HepG2 (cell line): ENCODE data around the gene PDE3B. TPM values are rescaled to one million over a fixed set of nuclear protein-coding genes. Genes with fewer than 3 reads are reported as not detected.

Source experiments
- ATAC-seq: fragments of 200-7000 bp; cut with Tn5 transposase; 3 replicates; pipeline ENCODE4 v1.9.1; 2020; ENCODE audit warnings: mild to moderate bottlenecking, moderate library complexity
- BruUV-seq: library from RNA; stranded (reverse); fragments of 400-500 nt; replicated peaks from 2 replicates; lab custom pipeline; 2021; lab: Mats Ljungman, UMichigan
- CTCF ChIA-PET: fragments of 300-600 bp; formaldehyde crosslinking; extraction: SDS; loops from one replicate; lab custom pipeline; 2021; ENCODE audit warnings: low total read pairs, inconsistent platforms, low intra/inter-chr PET ratio; lab: Yijun Ruan, JAX
- POLR2A ChIA-PET: fragments of 350-600 bp; sonication (Branson Sonifier 250); formaldehyde crosslinking; loops from one replicate; lab custom pipeline; 2020; ENCODE audit warnings: antibody characterized with exemption, inconsistent platforms; lab: Yijun Ruan, JAX
- DNase-seq: peaks from one replicate; pipeline ENCODE4 v3.0.0-alpha.2; 2015; ENCODE audit warnings: low spot score
- FAIRE-seq: peaks from 3 replicates; lab custom pipeline; 2011; peaks lifted over from hg19 to GRCh38; lab: Jason Lieb, UNC
- H2AFZ ChIP-seq: one replicate; pipeline ENCODE4 v1.6.1; 2011; ENCODE audit warnings: low read length, inconsistent platforms
- H3K27ac ChIP-seq: fragments of 300-600 bp; 3 replicates; pipeline ENCODE4 v1.8.0; 2011; ENCODE audit warnings: mixed run types, mild to moderate bottlenecking, mixed read lengths, low read length, inconsistent platforms; ENCODE audit not compliant: insufficient read depth; ENCODE audit errors: extremely low read length
- H3K27me3 ChIP-seq, 2 experiments: fragments of 200-600 bp in 1 of 2; 2 replicates in 1 of 2; 3 replicates in 1 of 2; pipeline versions ENCODE4 v1.6.0 to v1.8.0; 2011; ENCODE audit warnings: low read length in 2 of 2, mild to moderate bottlenecking in 2 of 2, moderate library complexity in 2 of 2, inconsistent platforms in 1 of 2; ENCODE audit not compliant: insufficient read depth in 2 of 2, control insufficient read depth in 1 of 2
- H3K36me3 ChIP-seq, 2 experiments: fragments of 200-600 bp in 1 of 2; replicated peaks in 1 of 2; 2 replicates in 1 of 2; 3 replicates in 1 of 2; pipeline versions ENCODE4 v1.5.1 to v1.8.0; 2011; ENCODE audit warnings: low read length in 2 of 2, inconsistent platforms in 1 of 2; ENCODE audit not compliant: insufficient read depth in 2 of 2, control insufficient read depth in 1 of 2
- H3K4me1 ChIP-seq: 2 replicates; pipeline ENCODE4 v1.5.1; 2012; ENCODE audit warnings: low read length, inconsistent platforms; ENCODE audit not compliant: insufficient read depth
- H3K4me2 ChIP-seq: 2 replicates; pipeline ENCODE4 v1.6.0; 2011; ENCODE audit warnings: low read depth, low read length, inconsistent platforms
- H3K4me3 ChIP-seq, 3 experiments: fragments of 200-600 bp in 1 of 3; sonication (generic), shearing (Covaris generic) in 1 of 3; replicated peaks in 1 of 3; 2 replicates each; pipeline ENCODE4 v1.5.1; 2011 to 2016; ENCODE audit warnings: low read length in 3 of 3, inconsistent platforms in 2 of 3, low read depth in 2 of 3, mild to moderate bottlenecking in 2 of 3, control low read depth in 1 of 3, mixed read lengths in 1 of 3; ENCODE audit not compliant: insufficient read depth in 1 of 3
- H3K79me2 ChIP-seq: one replicate; pipeline ENCODE4 v1.6.1; 2011; ENCODE audit warnings: low read length, inconsistent platforms; ENCODE audit not compliant: insufficient read depth
- H3K9ac ChIP-seq: 2 replicates; pipeline ENCODE4 v1.6.0; 2011; ENCODE audit warnings: mild to moderate bottlenecking, low read depth, low read length, inconsistent platforms; ENCODE audit not compliant: insufficient read depth
- H3K9me3 ChIP-seq: 2 replicates; pipeline ENCODE4 v1.5.1; 2012; ENCODE audit warnings: mild to moderate bottlenecking, low read length
- H4K20me1 ChIP-seq: 2 replicates; pipeline ENCODE4 v1.6.0; 2011; ENCODE audit warnings: inconsistent platforms, mild to moderate bottlenecking, low read length, moderate library complexity; ENCODE audit not compliant: insufficient read depth
- EHMT2 ChIP-seq: fragments of 200-600 bp; sonication (generic); IDR thresholded peaks from 2 replicates; pipeline ENCODE4 v1.7.0; 2017; ENCODE audit warnings: antibody characterized with exemption, low read depth, low read length, borderline replicate concordance
- EP300 ChIP-seq, 3 experiments: sonication (generic) in 1 of 3; formaldehyde crosslinking in 1 of 3; IDR thresholded peaks; 2 replicates each; pipeline versions ENCODE4 v1.5.1 to v1.6.1; 2011 to 2020; ENCODE audit warnings: low read depth in 2 of 3, low read length in 2 of 3, borderline replicate concordance in 1 of 3, improper control_type of control experiment in 1 of 3, mild to moderate bottlenecking in 1 of 3, missing genetic modification reagents in 1 of 3, moderate library complexity in 1 of 3
- SP2 ChIP-seq: sonication (generic); formaldehyde crosslinking; IDR thresholded peaks from 2 replicates; pipeline ENCODE4 v1.5.1; 2020; ENCODE audit warnings: mild to moderate bottlenecking, missing genetic modification reagents
- SP5 ChIP-seq: IDR thresholded peaks from 2 replicates; pipeline ENCODE4 v1.6.1; 2016; ENCODE audit warnings: low read depth, borderline replicate concordance
- ZNF776 ChIP-seq: sonication (generic); formaldehyde crosslinking; IDR thresholded peaks from 2 replicates; pipeline ENCODE4 v1.4.0; 2020; ENCODE audit warnings: mild to moderate bottlenecking, missing genetic modification reagents
- WGBS: methylation state at CpG from one replicate; pipeline ENCODE4 v1.1.6; 2017; ENCODE audit warnings: low lambda C conversion rate; 5-methylcytosine and 5-hydroxymethylcytosine counted together
- in situ Hi-C: cut with HindIII; loops from 2 replicates; pipeline ENCODE4 v1.10.0; 2017; ENCODE audit warnings: low pct_unique_long_range_greater_than_20kb; ENCODE audit not compliant: extremely low pct_ligation_motif_present
- intact Hi-C: fragments of 100-400 bp; cut with micrococcal nuclease; formaldehyde crosslinking; loops from one replicate; pipeline ENCODE4 v1.10.0; 2022; ENCODE audit not compliant: unreplicated experiment
- polyA plus RNA-seq, 8 experiments: library from polyadenylated mRNA; depleted of rRNA in 3 of 8; stranded (reverse) in 7 of 8; unstranded in 1 of 8; fragments of >200 nt; fragmentation: Illumina TruSeq in 4 of 8; extraction: Trizol in 4 of 8; gene quantifications; 2 replicates each; pipeline versions ENCODE4 v1.2.1 to v1.2.3, GENCODE V29; 2011 to 2016; ENCODE audit warnings: low read depth in 4 of 8, missing spikeins in 1 of 8, mixed read lengths in 1 of 8; ENCODE audit not compliant: insufficient read depth in 1 of 8
- total RNA-seq, 5 experiments: library from RNA; depleted of rRNA; stranded (reverse); fragments of >200 nt; fragmentation: Illumina TruSeq; extraction: Trizol; gene quantifications; 2 replicates each; pipeline ENCODE4 v1.2.3, GENCODE V29; 2016; ENCODE audit warnings: low read depth in 1 of 5
- TF ChIP-seq, protein P1 (sequence below): sonication (generic); formaldehyde crosslinking; IDR thresholded peaks from 2 replicates; pipeline ENCODE4 v1.5.0; 2020; ENCODE audit warnings: mild to moderate bottlenecking, missing genetic modification reagents

The PDE3B gene
- total and polyA plus RNA-seq, 2 of the 13 experiments (the other 11 are each of a cell fraction or from before 2014, with no cell fraction given) = 14.1 to 26.5 TPM

DNA sequence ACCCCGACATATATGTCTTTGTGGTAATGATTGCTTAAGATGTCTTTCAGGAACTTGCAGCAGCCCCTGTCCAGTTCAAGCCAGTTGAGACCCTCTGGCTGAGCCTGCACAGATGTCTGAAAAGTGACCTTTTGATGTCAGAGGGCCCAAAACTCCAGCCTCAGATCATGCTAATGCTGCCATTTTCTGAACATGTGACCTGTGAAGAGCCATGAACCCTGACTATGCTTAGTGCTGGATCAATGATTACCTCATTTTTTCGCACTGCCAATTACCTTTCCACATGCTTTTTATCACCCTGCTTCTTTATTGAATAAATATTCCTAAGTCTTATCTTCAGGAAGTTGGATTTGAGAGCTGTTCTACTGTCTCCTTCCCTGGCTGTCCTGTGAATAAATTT, 255.3 kb downstream of the PDE3B start:
- 0 out of 5 replicates have a peak, but pooled peaks cover 0 to 1% of the 10 kb centered on the region in 2 experiments for H3K27me3 ChIP-seq
- H4K20me1 ChIP-seq = no peaks in the 10 kb centered on the region
- ATAC-seq (no peak), FAIRE-seq (no peak), DNase-seq (no peak)
- H3K4me2 ChIP-seq = no peak overlapping the region
- no peaks in the 10 kb centered on the region for H3K9me3 ChIP-seq
- H3K9ac ChIP-seq = no peak overlapping the region
- CTCF ChIA-PET = no interaction called here
- H3K4me3 ChIP-seq = no peak overlapping the region
- no peaks in the 10 kb centered on the region for H3K4me1 ChIP-seq
- no peak overlapping the region for H3K27ac ChIP-seq
- intact Hi-C loops = no loop called here
- BruUV-seq = no TSS peak
- WGBS = 45% methylated on average over 2 of the region's 2 CpGs
- no peaks in the 10 kb centered on the region for H3K79me2 ChIP-seq
- TF ChIP-seq, protein P1, sequence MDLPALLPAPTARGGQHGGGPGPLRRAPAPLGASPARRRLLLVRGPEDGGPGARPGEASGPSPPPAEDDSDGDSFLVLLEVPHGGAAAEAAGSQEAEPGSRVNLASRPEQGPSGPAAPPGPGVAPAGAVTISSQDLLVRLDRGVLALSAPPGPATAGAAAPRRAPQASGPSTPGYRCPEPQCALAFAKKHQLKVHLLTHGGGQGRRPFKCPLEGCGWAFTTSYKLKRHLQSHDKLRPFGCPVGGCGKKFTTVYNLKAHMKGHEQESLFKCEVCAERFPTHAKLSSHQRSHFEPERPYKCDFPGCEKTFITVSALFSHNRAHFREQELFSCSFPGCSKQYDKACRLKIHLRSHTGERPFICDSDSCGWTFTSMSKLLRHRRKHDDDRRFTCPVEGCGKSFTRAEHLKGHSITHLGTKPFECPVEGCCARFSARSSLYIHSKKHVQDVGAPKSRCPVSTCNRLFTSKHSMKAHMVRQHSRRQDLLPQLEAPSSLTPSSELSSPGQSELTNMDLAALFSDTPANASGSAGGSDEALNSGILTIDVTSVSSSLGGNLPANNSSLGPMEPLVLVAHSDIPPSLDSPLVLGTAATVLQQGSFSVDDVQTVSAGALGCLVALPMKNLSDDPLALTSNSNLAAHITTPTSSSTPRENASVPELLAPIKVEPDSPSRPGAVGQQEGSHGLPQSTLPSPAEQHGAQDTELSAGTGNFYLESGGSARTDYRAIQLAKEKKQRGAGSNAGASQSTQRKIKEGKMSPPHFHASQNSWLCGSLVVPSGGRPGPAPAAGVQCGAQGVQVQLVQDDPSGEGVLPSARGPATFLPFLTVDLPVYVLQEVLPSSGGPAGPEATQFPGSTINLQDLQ (CRISPR knock-in tag) = no peak
- TF ChIP-seq SP2 (CRISPR knock-in tag) (no peak), SP5 (CRISPR knock-in tag) (no peak), ZNF776 (CRISPR knock-in tag) (no peak), EP300 (IDR thresholded peaks at IDR 0.05; ENCODE audit: low read depth in 2 of 2, low read length in 2 of 2) (no peak), EP300 (CRISPR knock-in tag; IDR thresholded peaks at IDR 0.05; ENCODE audit: borderline replicate concordance) (no peak), EHMT2 (no peak)
- H3K36me3 ChIP-seq = no peaks in the 10 kb centered on the region
- H2AFZ ChIP-seq = no peak overlapping the region
- POLR2A ChIA-PET = no interaction called here
- in situ Hi-C loops = no loop called here
